ENCODE results near the gene GPC6.

GPC6 gene

GRCh38 chr13:93762708-93763426, 536.3 kb downstream of the GPC6 start:
- no peak overlapping the region for H3K27ac ChIP-seq
- no peak for TF ChIP-seq CTCF (conservative IDR thresholded peaks at IDR 0.05)

GRCh38 chr13:93765062-93765461, 538.5 kb downstream of the GPC6 start:
- no peak overlapping the region for H3K27ac ChIP-seq
- no peak for TF ChIP-seq CTCF (conservative IDR thresholded peaks at IDR 0.05)

GRCh38 chr13:93765811-93766210, 539.2 kb downstream of the GPC6 start:
- no peak overlapping the region for H3K27ac ChIP-seq
- TF ChIP-seq CTCF (conservative IDR thresholded peaks at IDR 0.05): no peak

GRCh38 chr13:93766719-93767118, 540.1 kb downstream of the GPC6 start:
- no peak for TF ChIP-seq CTCF (conservative IDR thresholded peaks at IDR 0.05)
- no peak overlapping the region for H3K27ac ChIP-seq

- H3K27ac ChIP-seq: no peak overlapping the region
- TF ChIP-seq CTCF (conservative IDR thresholded peaks at IDR 0.05): no peak
Measured at GRCh38 chr13:93767180-93767916, 540.7 kb downstream of the GPC6 start.

GRCh38 chr13:93767917-93768409, 541.4 kb downstream of the GPC6 start:
- no peak overlapping the region for H3K27ac ChIP-seq
- TF ChIP-seq CTCF (conservative IDR thresholded peaks at IDR 0.05): no peak

GRCh38 chr13:93769101-93769500, 542.5 kb downstream of the GPC6 start:
- TF ChIP-seq CTCF (conservative IDR thresholded peaks at IDR 0.05): no peak
- no peak overlapping the region for H3K27ac ChIP-seq
